Right lobe of liver (tissue), 6 donors: ENCODE measurements around the gene CFAP46. TPM values are rescaled to one million over a fixed set of nuclear protein-coding genes. Genes with fewer than 3 reads are reported as not detected.
A peak's percentile ranks its signal among the peaks of the same experiment; 100 is the strongest.

ENCODE experiments used
- ATAC-seq, 4 donors: fragments of 200-7000 bp; cut with Tn5 transposase; one replicate each; pipeline ENCODE4 v1.9.1; 2020; ENCODE audit warnings: mild to moderate bottlenecking in 4 of 4, moderate library complexity in 4 of 4
- DNase-seq, 3 donors: peaks; one replicate each; pipeline ENCODE4 v3.0.0-alpha.2; 2020
- H3K27ac ChIP-seq, 3 donors: fragments of 200-600 bp; one replicate each; pipeline ENCODE4 v1.8.0; 2022
- H3K27me3 ChIP-seq, 2 donors: fragments of 200-600 bp; one replicate each; pipeline ENCODE4 v1.8.0; 2022
- H3K36me3 ChIP-seq, 4 donors: fragments of 200-600 bp; sonication (generic) in 1 of 4; one replicate each; pipeline versions ENCODE4 v1.5.1 to v1.8.0; 2017 to 2022; ENCODE audit warnings: control low read depth in 1 of 4
- H3K4me1 ChIP-seq, 4 donors: fragments of 200-600 bp; sonication (generic) in 1 of 4; one replicate each; pipeline versions ENCODE4 v1.5.1 to v1.8.0; 2017 to 2022; ENCODE audit warnings: control low read depth in 1 of 4
- H3K4me3 ChIP-seq, 3 donors: fragments of 200-600 bp; one replicate each; pipeline ENCODE4 v1.8.0; 2022
- H3K9me3 ChIP-seq, 4 donors: fragments of 200-600 bp; sonication (generic) in 1 of 4; one replicate each; pipeline versions ENCODE4 v1.5.1 to v1.8.0; 2017 to 2022; ENCODE audit warnings: control low read depth in 1 of 4
- CTCF ChIP-seq, 4 donors: fragments of 200-600 bp in 3 of 4; fragments of 450-650 bp in 1 of 4; IDR thresholded peaks; one replicate each; pipeline versions ENCODE4 v1.5.1 to v1.8.0; 2016 to 2022; ENCODE audit warnings: antibody characterized with exemption in 4 of 4, mild to moderate bottlenecking in 2 of 4
- POLR2A ChIP-seq: fragments of 450-650 bp; IDR thresholded peaks from one replicate; pipeline ENCODE4 v1.6.1; 2017; ENCODE audit warnings: antibody characterized with exemption, mild to moderate bottlenecking
- WGBS: methylation state at CpG from one replicate; pipeline ENCODE4 v1.1.6; 2018; ENCODE audit warnings: low coverage, low lambda C conversion rate; ENCODE audit not compliant: insufficient coverage; ENCODE audit errors: missing lambda C conversion rate; 5-methylcytosine and 5-hydroxymethylcytosine counted together
- intact Hi-C, 2 donors: fragments of 100-400 bp; cut with DNase I; formaldehyde crosslinking; loops; one replicate each; pipeline versions ENCODE4 v1.11.2 to v1.14.1; 2022
- total RNA-seq, 6 experiments: library from RNA; depleted of rRNA in 2 of 6; stranded (reverse); fragments of >200 nt in 2 of 6; fragmentation: NEBNext Ultra II Directional in 3 of 6; extraction: Animal tissue kit (Norgen Biotek cat#: 25700) in 3 of 6; gene quantifications; one replicate each; pipeline versions ENCODE4 v1.1.0 to v1.2.4, GENCODE V29; 2016 to 2023
- donor health status: DM: no; HTN: yes; CAD: no.
- donor health status: DM: no; HTN: no; CAD: no.
- donor health status: DM: no; HTN: no; CAD: no.
- donor health status: DM: no; HTN: yes; CAD: no.
- donor health status: DM: no; HTN: yes; CAD: no.

CFAP46 gene
- total RNA-seq, 6 experiments from 2014 or later: 0.16 to 0.67 (median 0.32) TPM

- no peaks in the 10 kb centered on the region for H3K36me3 ChIP-seq
- 20% methylated on average over 1 of the region's 8 CpGs for WGBS
- DNase-seq (peak in 1 of 3 donors; percentile 39), ATAC-seq (peak in 1 of 4 donors; percentile 20)
- no peaks in the 10 kb centered on the region for H3K4me1 ChIP-seq
- no peaks in the 10 kb centered on the region for H3K9me3 ChIP-seq
- H3K27me3 ChIP-seq: no peaks in the 10 kb centered on the region
- intact Hi-C loops: no loop called here
- TF ChIP-seq POLR2A: no peak
- TF ChIP-seq CTCF (IDR thresholded peaks at IDR 0.05): no peak
- no peak overlapping the region for H3K27ac ChIP-seq
- no peak overlapping the region for H3K4me3 ChIP-seq
Observed at GRCh38 chr10:132986576-132986975, 44.2 kb upstream of the CFAP46 start.

- Histone ChIP-seq H3K4me1 (no peaks in the 10 kb centered on the region), H3K27ac (no peak overlapping the region), H3K9me3 (no peaks in the 10 kb centered on the region), H3K4me3 (no peak overlapping the region), H3K27me3 (no peaks in the 10 kb centered on the region), H3K36me3 (no peaks in the 10 kb centered on the region)
- ATAC-seq: peak in 1 of 4 donors; percentile 8
- 77% methylated on average over 4 of the region's 8 CpGs for WGBS
- no peak for TF ChIP-seq CTCF (IDR thresholded peaks at IDR 0.05)
- no peak for TF ChIP-seq POLR2A
- intact Hi-C loops: no loop called here
- DNase-seq: peak in 1 of 3 donors; percentile 40
Observed at GRCh38 chr10:132986076-132986475, 43.7 kb upstream of the CFAP46 start.

- no peak overlapping the region for H3K4me3 ChIP-seq
- H3K36me3 ChIP-seq: no peaks in the 10 kb centered on the region
- no peaks in the 10 kb centered on the region for H3K4me1 ChIP-seq
- ATAC-seq: no peak
- peak in 1 of 3 donors; percentile 34 for DNase-seq
- no peak for TF ChIP-seq POLR2A
- no peak for TF ChIP-seq CTCF (IDR thresholded peaks at IDR 0.05)
- H3K27me3 ChIP-seq: no peaks in the 10 kb centered on the region
- 53% methylated on average over 6 of the region's 6 CpGs for WGBS
- H3K9me3 ChIP-seq: no peaks in the 10 kb centered on the region
- intact Hi-C loops: no loop called here
- no peak overlapping the region for H3K27ac ChIP-seq
Observed at GRCh38 chr10:132985546-132985900, 43.2 kb upstream of the CFAP46 start.

GRCh38 chr10:132984801-132985545 lies 42.6 kb upstream of the CFAP46 start:
- TF ChIP-seq CTCF (IDR thresholded peaks at IDR 0.05) (no peak), POLR2A (no peak)
- Histone ChIP-seq H3K9me3 (no peaks in the 10 kb centered on the region), H3K36me3 (no peaks in the 10 kb centered on the region), H3K27me3 (no peaks in the 10 kb centered on the region), H3K4me3 (no peak overlapping the region), H3K4me1 (no peaks in the 10 kb centered on the region), H3K27ac (no peak overlapping the region)
- ATAC-seq (peak in 2 of 4 donors; percentile 8 to 18), DNase-seq (peak in 1 of 3 donors; percentile 35)
- intact Hi-C loops: no loop called here
- WGBS: 33% methylated on average over 8 of the region's 26 CpGs
